GM23338 (cell line): ENCODE data around the gene NDUFA3. TPM values are rescaled to one million over a fixed set of nuclear protein-coding genes. Genes with fewer than 3 reads are reported as not detected.

Source experiments
- ATAC-seq: fragments of 200-7000 bp; cut with Tn5 transposase; 3 replicates; pipeline ENCODE4 v1.9.1; 2020
- DNase-seq: peaks from one replicate; pipeline ENCODE4 v3.0.0-alpha.2; 2015; ENCODE audit warnings: low spot score
- H2AFZ ChIP-seq: fragments of 200-600 bp; sonication (generic); 2 replicates; pipeline ENCODE4 v1.8.0; 2016; ENCODE audit warnings: antibody characterized with exemption, mild to moderate bottlenecking, moderate library complexity
- H3F3A ChIP-seq: fragments of 200-600 bp; sonication (generic); replicated peaks from 2 replicates; pipeline ENCODE4 v1.8.0; 2017; ENCODE audit warnings: antibody characterized with exemption, mixed run types, low read depth
- H3K27ac ChIP-seq: fragments of 200-600 bp; sonication (generic); 2 replicates; pipeline ENCODE4 v1.6.1; 2016; ENCODE audit warnings: low read depth
- H3K27me3 ChIP-seq: fragments of 200-600 bp; sonication (generic); 2 replicates; pipeline ENCODE4 v1.8.0; 2016; ENCODE audit warnings: mild to moderate bottlenecking, mixed run types, moderate library complexity; ENCODE audit not compliant: insufficient read depth
- H3K36me3 ChIP-seq: fragments of 200-600 bp; sonication (generic); 2 replicates; pipeline ENCODE4 v1.8.0; 2016; ENCODE audit warnings: mild to moderate bottlenecking; ENCODE audit not compliant: insufficient read depth
- H3K4me1 ChIP-seq: fragments of 200-600 bp; sonication (generic); 2 replicates; pipeline ENCODE4 v1.8.0; 2016; ENCODE audit warnings: mild to moderate bottlenecking, moderate library complexity; ENCODE audit not compliant: insufficient read depth
- H3K4me2 ChIP-seq: fragments of 200-600 bp; sonication (generic); 2 replicates; pipeline ENCODE4 v1.7.1; 2017; ENCODE audit warnings: mixed run types
- H3K4me3 ChIP-seq: fragments of 200-600 bp; sonication (generic); 2 replicates; pipeline ENCODE4 v1.6.1; 2016; ENCODE audit warnings: mixed run types
- H3K79me2 ChIP-seq: fragments of 200-600 bp; sonication (generic); replicated peaks from 2 replicates; pipeline ENCODE4 v1.8.0; 2017; ENCODE audit warnings: mild to moderate bottlenecking; ENCODE audit not compliant: insufficient read depth
- H3K9me2 ChIP-seq: fragments of 200-600 bp; sonication (generic); 2 replicates; pipeline ENCODE4 v1.8.0; 2017; ENCODE audit not compliant: insufficient read depth
- H4K20me1 ChIP-seq: fragments of 200-600 bp; sonication (generic); replicated peaks from 2 replicates; pipeline ENCODE4 v1.8.0; 2017; ENCODE audit warnings: mild to moderate bottlenecking; ENCODE audit not compliant: insufficient read depth
- H3K27ac Mint-ChIP-seq: 2 replicates; pipeline ENCODE4 v1.8.0; 2020; ENCODE audit warnings: inconsistent platforms, mild to moderate bottlenecking, moderate library complexity, mixed read lengths
- H3K27me3 Mint-ChIP-seq: 3 replicates; pipeline ENCODE4 v1.8.0; 2022; ENCODE audit warnings: low read depth, mild to moderate bottlenecking, moderate library complexity, mixed read lengths, inconsistent platforms; ENCODE audit not compliant: insufficient read depth, poor library complexity
- H3K36me3 Mint-ChIP-seq: 3 replicates; pipeline ENCODE4 v1.8.0; 2021; ENCODE audit warnings: low read depth, mild to moderate bottlenecking, inconsistent platforms, moderate library complexity, mixed read lengths
- H3K4me1 Mint-ChIP-seq: 3 replicates; pipeline ENCODE4 v1.8.0; 2020; ENCODE audit warnings: mild to moderate bottlenecking, inconsistent platforms, mixed read lengths
- H3K4me3 Mint-ChIP-seq: 3 replicates; pipeline ENCODE4 v1.8.0; 2021; ENCODE audit warnings: moderate library complexity, mild to moderate bottlenecking, inconsistent platforms, mixed read lengths
- H3K9me3 Mint-ChIP-seq: 3 replicates; pipeline ENCODE4 v1.8.0; 2020; ENCODE audit warnings: moderate library complexity, mild to moderate bottlenecking, inconsistent platforms, mixed read lengths
- CREB1 ChIP-seq: fragments of 250-450 bp; sonication (Bioruptor Pico); IDR thresholded peaks from 2 replicates; pipeline ENCODE4 v1.5.0; 2020; ENCODE audit warnings: low read depth, mild to moderate bottlenecking, moderate library complexity
- CTCF ChIP-seq, 2 experiments: fragments of 200-600 bp in 1 of 2; sonication (generic) in 1 of 2; conservative IDR thresholded peaks; 2 replicates each; pipeline versions ENCODE4 v1.5.1 to v1.6.1; 2016 to 2017; ENCODE audit warnings: antibody characterized with exemption in 2 of 2, low read depth in 2 of 2, mild to moderate bottlenecking in 2 of 2, moderate library complexity in 1 of 2
- EZH2 ChIP-seq: fragments of 200-600 bp; sonication (generic); IDR thresholded peaks from one replicate; pipeline ENCODE4 v1.8.0; 2017; ENCODE audit warnings: antibody characterized with exemption, mild to moderate bottlenecking, low read depth; ENCODE audit not compliant: unreplicated experiment
- REST ChIP-seq: IDR thresholded peaks from one replicate; pipeline ENCODE4 v1.6.1; 2018; ENCODE audit warnings: antibody characterized with exemption; ENCODE audit not compliant: unreplicated experiment
- STAT1 ChIP-seq: IDR thresholded peaks from one replicate; pipeline ENCODE4 v1.6.1; 2016; ENCODE audit warnings: antibody characterized with exemption; ENCODE audit not compliant: unreplicated experiment
- ZNF331 ChIP-seq: fragments of 250-450 bp; sonication (Bioruptor Pico); IDR thresholded peaks from 2 replicates; pipeline ENCODE4 v1.5.0; 2020; ENCODE audit warnings: low read depth, mild to moderate bottlenecking, moderate library complexity
- ZNF462 ChIP-seq: fragments of 250-450 bp; sonication (Bioruptor Pico); IDR thresholded peaks from 2 replicates; pipeline ENCODE4 v1.5.0; 2020; ENCODE audit warnings: mild to moderate bottlenecking, moderate library complexity
- polyA plus RNA-seq: library from polyadenylated mRNA; unstranded; fragments of >200 nt; fragmentation: Nextera tagmentation; extraction: Ambion mirVana; gene quantifications from 2 replicates; pipeline ENCODE4 v1.2.1, GENCODE V29; 2016
- total RNA-seq: library from RNA; depleted of rRNA; stranded (reverse); fragments of >200 nt; shearing (Covaris generic); gene quantifications from 2 replicates; pipeline ENCODE4 v1.2.3, GENCODE V29; 2014
- TF ChIP-seq, protein P1 (sequence below): IDR thresholded peaks from 2 replicates; pipeline ENCODE4 v1.6.1; 2016; ENCODE audit warnings: antibody characterized with exemption

The NDUFA3 gene
- total and polyA plus RNA-seq, 2 experiments from 2014 or later = 28.4 to 691 TPM

DNA sequence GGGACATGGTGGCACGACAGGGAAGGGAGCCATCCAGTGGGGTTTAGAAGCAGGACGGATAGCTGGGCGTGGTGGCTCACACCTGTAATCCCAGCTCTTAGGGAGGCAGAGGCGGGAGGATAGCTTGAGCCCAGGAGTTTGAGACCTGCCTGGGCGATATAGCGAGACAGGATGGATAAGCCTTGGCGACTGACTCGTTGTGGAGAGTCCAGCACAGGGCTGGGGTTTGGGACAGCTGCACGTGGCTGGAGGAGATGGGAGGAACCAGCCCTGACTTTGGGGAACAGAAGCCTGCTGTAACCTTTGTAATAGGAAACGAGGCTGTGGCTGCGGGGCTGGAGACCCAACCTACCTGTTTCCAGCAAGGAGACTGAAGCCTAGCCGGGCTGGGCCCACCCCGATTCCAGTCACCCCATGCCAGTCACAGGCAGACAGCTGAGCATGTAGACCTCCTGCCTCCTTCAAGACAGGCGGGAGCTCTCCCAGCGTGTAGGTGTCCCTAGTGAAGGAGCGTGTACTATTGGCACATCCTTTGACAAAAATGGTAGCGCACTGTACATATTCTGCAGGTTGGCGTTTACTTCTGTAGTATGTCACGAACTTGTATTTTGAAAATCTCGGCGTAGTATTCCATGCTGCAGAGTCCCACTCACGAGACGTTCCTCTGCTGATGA is 48.8 kb downstream of the NDUFA3 start:
- no peak for TF ChIP-seq ZNF462 (CRISPR knock-in tag)
- Histone ChIP-seq H3K27ac (no peak overlapping the region), H3K4me2 (no peak overlapping the region), H3K27me3 (no peaks in the 10 kb centered on the region), H3K79me2 (no peaks in the 10 kb centered on the region), H3F3A (peaks cover 21% of the 10 kb centered on the region), H3K4me1 (no peaks in the 10 kb centered on the region), H4K20me1 (peaks cover 18% of the 10 kb centered on the region; the same call in 1 of the 2 replicates), H2AFZ (no peak overlapping the region), H3K9me2 (no peaks in the 10 kb centered on the region), H3K36me3 (peaks cover 27% of the 10 kb centered on the region), H3K4me3 (no peak overlapping the region)
- DNase-seq (no peak), ATAC-seq (no peak)
- Mint-ChIP-seq H3K36me3 (peaks cover 78% of the 10 kb centered on the region), H3K9me3 (no peaks in the 10 kb centered on the region; the same call in 2 of the 3 replicates), H3K27me3 (peaks cover 18% of the 10 kb centered on the region), H3K4me1 (no peaks in the 10 kb centered on the region; the same call in 2 of the 3 replicates), H3K27ac (no peak overlapping the region), H3K4me3 (no peak overlapping the region; the same call in 2 of the 3 replicates)

DNA sequence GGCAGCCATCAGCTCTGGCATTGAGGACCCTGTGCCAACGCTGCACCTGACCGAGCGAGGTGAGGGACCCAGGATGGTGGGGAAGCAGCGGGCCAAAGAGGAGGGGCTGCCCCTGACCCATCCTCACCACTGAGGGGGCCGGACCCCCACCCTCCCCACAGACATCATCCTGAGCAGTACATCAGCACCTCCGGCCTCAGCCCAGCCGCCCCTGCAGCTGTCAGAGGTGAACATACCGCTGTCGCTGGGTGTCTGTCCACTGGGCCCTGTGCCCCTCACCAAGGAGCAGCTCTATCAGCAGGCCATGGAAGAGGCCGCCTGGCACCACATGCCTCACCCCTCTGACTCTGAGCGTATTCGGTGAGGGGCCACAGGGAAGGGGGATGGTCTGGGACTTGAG is 49.6 kb downstream of the NDUFA3 start:
- no peak overlapping the region for H3K27ac ChIP-seq
- H3K27me3 Mint-ChIP-seq = peaks cover 17% of the 10 kb centered on the region
- H3K36me3 Mint-ChIP-seq = peaks cover 78% of the 10 kb centered on the region
- no peaks in the 10 kb centered on the region for H3K9me2 ChIP-seq
- H3K36me3 ChIP-seq = peaks cover 27% of the 10 kb centered on the region
- H3K27ac Mint-ChIP-seq = no peak overlapping the region
- ATAC-seq (no peak), DNase-seq (no peak)
- no peaks in the 10 kb centered on the region for H3K27me3 ChIP-seq
- H3K4me1 ChIP-seq = no peaks in the 10 kb centered on the region
- no peak overlapping the region for H3K4me3 Mint-ChIP-seq
- peaks cover 15% of the 10 kb centered on the region; the same call in 1 of the 2 replicates for H4K20me1 ChIP-seq
- peaks cover 21% of the 10 kb centered on the region for H3F3A ChIP-seq
- no peak overlapping the region for H2AFZ ChIP-seq
- H3K9me3 Mint-ChIP-seq = no peaks in the 10 kb centered on the region; the same call in 2 of the 3 replicates
- no peaks in the 10 kb centered on the region for H3K79me2 ChIP-seq
- no peak overlapping the region for H3K4me2 ChIP-seq
- H3K4me3 ChIP-seq = no peak overlapping the region
- H3K4me1 Mint-ChIP-seq = no peaks in the 10 kb centered on the region; the same call in 2 of the 3 replicates
- no peak for TF ChIP-seq ZNF331 (CRISPR knock-in tag)
- no peak for TF ChIP-seq CREB1 (CRISPR knock-in tag)
- TF ChIP-seq, protein P1, sequence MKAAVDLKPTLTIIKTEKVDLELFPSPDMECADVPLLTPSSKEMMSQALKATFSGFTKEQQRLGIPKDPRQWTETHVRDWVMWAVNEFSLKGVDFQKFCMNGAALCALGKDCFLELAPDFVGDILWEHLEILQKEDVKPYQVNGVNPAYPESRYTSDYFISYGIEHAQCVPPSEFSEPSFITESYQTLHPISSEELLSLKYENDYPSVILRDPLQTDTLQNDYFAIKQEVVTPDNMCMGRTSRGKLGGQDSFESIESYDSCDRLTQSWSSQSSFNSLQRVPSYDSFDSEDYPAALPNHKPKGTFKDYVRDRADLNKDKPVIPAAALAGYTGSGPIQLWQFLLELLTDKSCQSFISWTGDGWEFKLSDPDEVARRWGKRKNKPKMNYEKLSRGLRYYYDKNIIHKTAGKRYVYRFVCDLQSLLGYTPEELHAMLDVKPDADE = no peak
- TF ChIP-seq STAT1 = no peak
- TF ChIP-seq CTCF (conservative IDR thresholded peaks at IDR 0.05; ENCODE audit: low read depth in 2 of 2) = no peak
- TF ChIP-seq EZH2 = no peak
- TF ChIP-seq REST = no peak
